ENCODE results near the gene NOM1.
"Not testable (repeated sequence)": the region's sequence is repeated elsewhere in the genome, so short reads cannot be mapped to it uniquely, and the experiment has no call there.

Gene NOM1

DNA sequence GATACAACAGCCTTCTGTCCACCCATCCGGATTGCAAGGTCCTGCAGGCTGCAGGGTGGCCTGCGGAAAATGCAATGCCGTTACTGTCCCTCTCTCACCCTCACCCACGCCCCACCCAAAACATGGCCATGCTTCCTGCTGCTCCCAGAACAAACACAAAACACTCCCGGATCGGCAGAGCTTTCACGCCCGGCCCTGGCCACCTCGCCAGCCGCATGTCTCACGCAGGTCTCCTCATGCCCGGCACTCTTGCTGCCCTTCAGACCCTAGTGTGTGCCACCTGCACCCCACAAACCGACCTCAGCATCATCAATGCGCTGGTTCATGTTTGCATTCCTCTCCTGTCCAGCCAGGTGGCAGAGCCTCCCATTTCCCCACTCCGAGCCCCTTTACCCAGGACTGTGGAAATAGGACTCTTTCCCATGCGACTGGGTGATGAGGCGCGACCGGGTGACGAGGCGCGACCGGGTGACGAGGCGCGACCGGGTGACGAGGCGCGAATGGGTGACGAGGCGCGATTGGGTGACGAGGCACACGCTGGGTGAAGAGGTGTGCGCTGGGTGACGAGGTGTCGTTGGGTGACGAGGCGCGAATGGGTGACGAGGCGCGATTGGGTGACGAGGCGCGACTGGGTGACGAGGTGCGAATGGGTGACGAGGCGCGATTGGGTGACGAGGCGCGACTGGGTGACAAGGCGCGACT lies 8.9 kb upstream of the NOM1 start:
- DNase-seq (ENCODE audit: low read depth in 2 of 3, low spot score in 2 of 3): no peak

DNA sequence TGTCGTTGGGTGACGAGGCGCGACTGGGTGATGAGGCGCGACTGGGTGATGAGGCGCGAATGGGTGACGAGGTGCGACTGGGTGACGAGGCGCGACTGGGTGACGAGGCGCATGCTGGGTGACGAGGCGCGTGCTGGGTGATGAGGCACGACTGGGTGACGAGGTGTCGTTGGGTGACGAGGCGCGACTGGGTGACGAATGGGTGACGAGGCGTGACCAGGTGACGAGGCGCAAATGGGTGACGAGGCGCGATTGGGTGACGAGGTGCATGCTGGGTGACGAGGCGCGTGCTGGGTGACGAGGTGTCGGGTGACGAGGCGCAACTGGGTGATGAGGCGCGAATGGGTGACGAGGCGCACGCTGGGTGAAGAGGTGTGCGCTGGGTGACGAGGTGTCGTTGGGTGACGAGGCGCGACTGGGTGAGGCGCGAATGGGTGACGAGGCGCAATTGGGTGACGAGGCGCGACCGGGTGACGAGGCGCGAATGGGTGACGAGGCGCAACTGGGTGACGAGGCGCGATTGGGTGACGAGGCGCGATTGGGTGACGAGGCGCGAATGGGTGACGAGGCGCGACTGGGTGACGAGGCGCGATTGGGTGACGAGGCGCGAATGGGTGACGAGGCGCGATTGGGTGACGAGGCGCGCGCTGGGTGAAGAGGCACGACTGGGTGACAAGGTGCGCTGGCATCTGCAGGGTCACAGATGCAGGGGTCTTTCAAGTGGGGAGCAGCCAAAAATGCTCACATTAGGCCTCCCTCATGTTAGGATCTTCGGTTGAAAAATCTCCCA lies 7.9 kb upstream of the NOM1 start:
- DNase-seq (ENCODE audit: low read depth in 2 of 3, low spot score in 2 of 3): no peak

DNA sequence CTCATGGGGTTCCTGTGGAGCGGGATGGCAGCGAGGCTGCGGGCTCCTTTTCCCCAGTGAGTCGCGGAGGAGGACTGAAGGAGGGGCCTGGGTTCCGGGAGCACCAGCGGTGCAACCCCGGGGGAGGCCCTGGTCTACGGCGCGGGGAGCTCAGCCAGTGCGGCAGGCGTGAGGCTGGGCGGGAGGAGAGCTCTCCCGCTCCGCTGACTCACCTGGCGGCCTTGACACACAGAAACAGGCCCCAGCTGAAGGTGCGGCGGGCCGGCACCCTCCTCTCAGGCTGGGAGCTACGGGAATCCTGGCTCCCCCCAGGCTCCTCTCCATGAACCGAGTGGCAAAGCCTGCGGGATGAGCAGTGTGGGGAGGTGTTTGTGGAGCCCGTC lies 6.8 kb upstream of the NOM1 start:
- no peak for DNase-seq (ENCODE audit: low read depth in 2 of 3, low spot score in 2 of 3)

- DNase-seq (ENCODE audit: low read depth in 2 of 3, low spot score in 2 of 3): no peak
These were observed 6.1 kb upstream of the NOM1 start for GRCh38 chr7:156943091-156944041.

GRCh38 chr7:156944876-156945275 lies 4.6 kb upstream of the NOM1 start:
- DNase-seq (ENCODE audit: low read depth in 2 of 3, low spot score in 2 of 3): no peak

DNA sequence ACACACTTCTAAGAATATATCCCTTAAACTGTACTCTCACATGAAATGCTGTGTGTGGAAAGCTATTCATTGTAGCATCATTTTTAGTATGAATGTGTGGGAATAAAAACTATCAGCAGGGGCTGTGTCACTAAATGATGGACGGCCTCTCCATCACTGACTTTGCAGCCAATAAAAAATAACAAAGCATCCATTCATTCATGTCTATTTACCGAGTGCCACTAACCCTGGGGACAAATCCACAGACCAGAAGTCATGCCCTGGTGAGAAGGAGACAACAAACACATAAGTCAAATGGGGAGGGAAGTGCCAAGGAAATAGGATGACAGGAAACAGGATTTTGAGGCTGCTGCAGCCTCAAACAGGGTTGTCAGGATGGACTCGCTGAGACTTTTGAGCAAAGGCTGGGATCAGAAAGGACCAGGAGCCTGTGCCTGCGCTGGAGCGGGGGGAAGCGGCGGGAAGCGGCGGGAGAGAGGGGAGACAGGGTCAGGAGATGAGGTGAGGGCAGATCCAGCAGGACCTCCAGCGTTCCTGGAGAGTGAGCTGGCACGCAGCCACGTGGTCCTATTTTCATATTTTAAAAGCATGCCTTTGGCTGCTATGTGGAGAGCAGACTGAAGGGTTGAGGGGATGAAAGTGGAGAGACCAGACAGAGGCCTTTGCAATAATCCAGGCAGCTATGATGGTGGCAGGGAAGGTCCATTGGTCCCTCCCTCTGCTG lies 2.2 kb upstream of the NOM1 start:
- no peak for DNase-seq (ENCODE audit: low read depth in 2 of 3, low spot score in 2 of 3)

- DNase-seq (ENCODE audit: low read depth in 2 of 3, low spot score in 2 of 3): no peak
These were observed 1.2 kb upstream of the NOM1 start for GRCh38 chr7:156948361-156948760.

- DNase-seq (ENCODE audit: low read depth in 2 of 3, low spot score in 2 of 3): no peak
These were observed 908 bp downstream of the NOM1 start for GRCh38 chr7:156950381-156950858.

DNA sequence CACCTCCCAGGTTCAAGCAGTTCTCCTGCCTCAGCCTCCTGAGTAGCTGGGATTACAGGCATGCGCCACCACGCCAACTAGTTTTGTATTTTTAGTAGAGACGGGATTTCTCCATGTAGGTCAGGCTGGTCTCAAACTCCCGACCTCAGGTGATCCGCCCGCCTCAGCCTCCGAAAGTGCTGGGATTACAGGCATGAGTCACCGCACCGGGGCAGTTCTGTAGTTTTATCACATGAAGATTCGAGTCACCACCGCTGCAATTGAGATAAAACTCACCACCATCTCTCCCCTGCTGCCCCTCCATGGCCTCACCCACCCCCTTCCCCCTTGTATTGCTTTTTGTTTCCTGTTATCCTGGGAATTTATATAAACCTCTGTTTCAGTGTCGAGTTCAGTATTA lies 3.7 kb downstream of the NOM1 start:
- not testable (repeated sequence) for DNase-seq (ENCODE audit: low read depth in 2 of 3, low spot score in 2 of 3)

GRCh38 chr7:156954941-156955340 lies 5.4 kb downstream of the NOM1 start:
- no peak for DNase-seq (ENCODE audit: low read depth in 2 of 3, low spot score in 2 of 3)

DNA sequence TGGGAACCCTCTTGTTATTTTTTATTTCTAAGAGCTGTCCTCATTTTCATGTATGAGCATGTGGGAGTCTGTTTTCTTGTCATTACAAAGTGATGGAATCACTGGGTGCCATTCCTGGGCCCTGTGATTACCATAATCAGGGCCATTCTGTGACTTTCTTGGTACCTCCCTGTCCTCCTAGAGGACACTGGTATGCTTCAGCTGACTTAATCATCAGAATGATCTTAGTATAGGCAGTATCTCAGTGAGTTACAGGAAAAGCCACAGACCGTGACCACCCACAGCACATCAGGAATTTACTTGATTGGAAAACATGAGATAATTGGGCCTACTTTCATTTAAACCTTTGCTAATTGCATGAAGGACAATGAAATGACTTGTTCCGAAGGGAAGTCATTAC lies 7.2 kb downstream of the NOM1 start:
- DNase-seq (ENCODE audit: low read depth in 2 of 3, low spot score in 2 of 3): no peak

- DNase-seq (ENCODE audit: low read depth in 2 of 3, low spot score in 2 of 3): no peak
These were observed 12.6 kb downstream of the NOM1 start for GRCh38 chr7:156962145-156962544.

- no peak for DNase-seq (ENCODE audit: low read depth in 2 of 3, low spot score in 2 of 3)
These were observed 13.4 kb downstream of the NOM1 start for GRCh38 chr7:156962897-156963296.

DNA sequence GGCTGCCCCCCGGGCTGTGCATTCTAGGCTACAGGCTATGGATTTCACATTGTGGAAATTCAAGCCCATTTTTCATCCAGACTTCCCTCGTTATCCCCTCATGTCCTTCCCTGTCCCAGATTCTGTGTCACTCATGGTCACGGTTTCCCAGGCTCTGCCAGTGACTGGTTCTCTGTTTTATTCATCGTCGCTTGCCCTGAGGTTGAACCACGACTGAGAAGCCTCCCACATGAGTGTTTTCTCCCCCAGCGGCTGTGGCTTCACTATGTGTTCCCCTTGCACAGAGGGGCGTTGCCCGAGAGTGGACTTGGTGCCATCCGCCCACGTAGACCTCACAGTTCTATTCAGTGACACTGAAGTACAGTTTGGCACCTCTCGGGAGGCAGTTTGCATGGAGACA lies 14.0 kb downstream of the NOM1 start:
- no peak for DNase-seq (ENCODE audit: low read depth in 2 of 3, low spot score in 2 of 3)

DNA sequence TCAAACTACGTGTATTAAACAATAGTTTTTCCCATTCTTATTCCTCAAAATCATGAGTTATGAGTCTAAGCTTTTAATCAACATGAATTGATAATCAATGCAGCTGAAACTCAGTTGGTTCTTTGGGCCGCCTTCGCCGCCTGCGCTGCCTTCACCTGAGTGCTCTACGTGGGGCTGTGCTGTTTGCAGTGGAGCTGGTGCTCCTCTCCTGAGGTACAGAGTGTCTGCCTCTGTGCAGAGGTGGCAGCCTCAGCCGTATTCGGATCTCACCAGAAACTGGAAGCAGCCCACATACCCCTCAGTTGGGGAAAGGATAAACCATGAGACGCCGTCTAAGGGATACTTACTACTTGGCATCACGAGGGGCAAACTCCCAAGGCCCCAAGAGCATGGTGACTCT lies 15.5 kb downstream of the NOM1 start:
- DNase-seq (ENCODE audit: low read depth in 2 of 3, low spot score in 2 of 3): no peak

- DNase-seq (ENCODE audit: low read depth in 2 of 3, low spot score in 2 of 3): no peak
These were observed 16.9 kb downstream of the NOM1 start for GRCh38 chr7:156966387-156966786.

DNA sequence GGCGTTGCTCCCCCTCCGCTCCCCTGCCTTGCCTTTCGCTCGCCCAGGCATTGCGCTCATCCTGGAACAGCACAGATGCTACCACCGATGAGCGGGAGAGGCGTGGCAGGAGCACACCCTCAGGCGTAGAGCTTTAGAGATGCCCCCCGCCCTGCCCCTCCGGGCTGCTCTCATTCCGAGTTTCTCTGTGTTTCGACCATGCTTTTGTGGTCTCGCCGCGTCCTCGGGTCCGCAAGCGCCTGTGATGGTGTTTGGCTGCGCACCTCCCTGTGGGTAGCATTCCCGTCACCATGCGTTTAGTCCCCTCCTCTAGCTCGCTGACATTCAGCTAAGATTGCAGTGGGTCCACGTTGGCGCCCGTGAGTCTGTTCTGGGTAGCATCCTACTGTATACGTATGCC lies 18.7 kb downstream of the NOM1 start:
- DNase-seq (ENCODE audit: low read depth in 2 of 3, low spot score in 2 of 3): no peak

DNA sequence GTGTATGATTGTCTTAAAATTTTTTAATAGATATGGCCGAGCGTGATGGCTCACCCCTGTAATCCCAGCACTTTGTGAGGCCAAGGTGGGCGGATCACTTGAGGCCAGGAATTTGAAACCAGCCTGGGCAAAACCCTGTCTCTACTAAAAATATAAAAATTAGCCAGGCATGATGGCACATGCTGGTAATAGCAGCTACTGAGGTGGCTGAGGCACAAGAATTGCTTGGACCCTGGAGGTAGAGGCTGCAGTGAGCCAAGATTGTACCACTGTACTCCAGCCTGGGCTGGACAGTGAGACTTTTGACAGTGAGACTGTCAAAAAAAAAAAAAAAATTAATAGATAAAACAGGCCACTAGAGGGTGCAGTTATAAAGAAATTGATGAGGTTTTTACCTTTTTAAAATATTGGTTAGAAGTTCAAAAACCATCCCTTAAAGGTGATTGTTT lies 20.5 kb downstream of the NOM1 start:
- no peak for DNase-seq (ENCODE audit: low read depth in 2 of 3, low spot score in 2 of 3)

DNA sequence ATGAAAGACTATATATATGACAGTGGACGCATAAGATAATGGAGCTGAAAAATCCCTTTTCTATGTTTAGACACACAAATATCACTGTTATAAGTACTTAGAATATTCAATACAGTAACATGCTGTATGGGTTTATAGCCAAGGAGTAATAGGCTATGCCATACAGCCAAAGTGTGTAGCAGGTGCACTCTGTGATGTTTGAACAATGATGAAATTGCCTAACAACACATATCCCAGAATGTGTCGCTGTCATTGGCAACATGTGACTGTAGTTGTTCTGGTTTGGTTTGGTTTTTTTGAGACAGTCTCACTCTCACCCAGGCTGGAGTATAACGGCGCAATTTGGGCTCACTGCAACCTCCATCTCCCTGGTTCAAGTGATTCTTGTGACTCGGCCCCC lies 26.1 kb downstream of the NOM1 start:
- no peak for DNase-seq (ENCODE audit: low read depth in 2 of 3, low spot score in 2 of 3)

DNA sequence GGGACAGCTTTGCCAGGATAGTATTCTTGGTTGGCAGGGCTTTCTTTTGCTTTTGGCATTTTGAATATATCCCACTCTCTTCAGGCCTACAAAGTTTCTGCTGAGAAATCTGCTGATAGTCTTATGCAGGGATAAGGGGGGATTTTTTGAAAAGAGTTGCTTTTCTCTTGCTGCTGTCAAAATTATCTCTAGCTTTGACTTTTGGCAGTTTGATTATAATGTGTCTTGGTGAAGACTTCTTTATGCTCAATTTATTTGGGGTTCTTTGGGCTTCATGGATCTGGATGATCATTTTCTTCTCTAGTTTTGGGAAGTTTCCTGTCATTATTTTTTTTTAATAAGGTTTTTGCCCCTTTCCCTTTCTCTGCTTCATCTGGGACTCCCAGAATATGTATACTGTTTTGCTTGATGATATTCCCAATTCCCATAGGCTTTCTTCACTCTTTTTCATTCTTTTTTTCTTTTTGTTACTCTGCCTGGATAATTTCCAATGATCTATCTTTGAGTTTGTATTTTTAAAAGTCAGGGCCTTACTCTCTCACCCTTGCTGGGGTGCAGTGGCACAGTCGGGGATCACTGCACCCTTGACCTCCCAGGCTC lies 29.6 kb downstream of the NOM1 start:
- no peak for DNase-seq (ENCODE audit: low read depth in 2 of 3, low spot score in 2 of 3)
